ENCODE measurements around the gene CNP. TPM values are rescaled to one million over a fixed set of nuclear protein-coding genes. Genes with fewer than 3 reads are reported as not detected.

CNP gene
- total RNA-seq, 1 experiment from 2014 or later = 75.1 TPM

Other genes with a start within 250 kb of the CNP start
- under 0.01 TPM in 1 of 2 replicates, not detected in the other for gene HAP1, start 232.2 kb upstream of the CNP start, total RNA-seq (2014; rRNA removed)
- gene JUP, start 180.1 kb upstream of the CNP start, total RNA-seq (2014; rRNA removed) = not detected in 2 replicates
- gene P3H4, start 154.8 kb upstream of the CNP start, total RNA-seq (2014; rRNA removed) = 46.0 and 49.1 TPM in 2 replicates
- gene FKBP10, start 153.8 kb upstream of the CNP start, total RNA-seq (2014; rRNA removed) = 271 and 283 TPM in 2 replicates
- 74.1 and 101 TPM in 2 replicates for gene NT5C3B, start 130.6 kb upstream of the CNP start, total RNA-seq (2014; rRNA removed)
- not detected in 2 replicates for gene KLHL10, start 129.0 kb upstream of the CNP start, total RNA-seq (2014; rRNA removed)
- 21.8 and 22.5 TPM in 2 replicates for gene KLHL11, start 101.4 kb upstream of the CNP start, total RNA-seq (2014; rRNA removed)
- gene ACLY, start 47.8 kb upstream of the CNP start, total RNA-seq (2014; rRNA removed) = 181 and 184 TPM in 2 replicates
- gene ODAD4, start 36.2 kb upstream of the CNP start, total RNA-seq (2014; rRNA removed) = 0.19 and 0.86 TPM in 2 replicates
- gene DNAJC7, start 50.6 kb downstream of the CNP start, total RNA-seq (2014; rRNA removed) = 67.5 and 83.1 TPM in 2 replicates
- 41.2 and 48.5 TPM in 2 replicates for gene NKIRAS2, start 53.3 kb downstream of the CNP start, total RNA-seq (2014; rRNA removed)
- 0.29 TPM in 1 of 2 replicates, not detected in the other for gene C17orf113, start 83.8 kb downstream of the CNP start, total RNA-seq (2014; rRNA removed)
- not detected in 2 replicates for gene ZNF385C, start 131.7 kb downstream of the CNP start, total RNA-seq (2014; rRNA removed)
- 5.3 and 8.0 TPM in 2 replicates for gene DHX58, start 145.9 kb downstream of the CNP start, total RNA-seq (2014; rRNA removed)
- gene KAT2A, start 154.6 kb downstream of the CNP start, total RNA-seq (2014; rRNA removed) = 14.5 and 22.2 TPM in 2 replicates
- gene HSPB9, start 156.0 kb downstream of the CNP start, total RNA-seq (2014; rRNA removed) = not detected in 2 replicates
- 111 and 139 TPM in 2 replicates for gene RAB5C, start 188.2 kb downstream of the CNP start, total RNA-seq (2014; rRNA removed)
- under 0.01 TPM in 1 of 2 replicates, not detected in the other for gene KCNH4, start 214.3 kb downstream of the CNP start, total RNA-seq (2014; rRNA removed)
- gene HCRT, start 218.7 kb downstream of the CNP start, total RNA-seq (2014; rRNA removed) = not detected in 2 replicates
- gene GHDC, start 227.7 kb downstream of the CNP start, total RNA-seq (2014; rRNA removed) = 14.6 and 16.8 TPM in 2 replicates

Data from LHCN-M2 (cell line).